ENCODE results near the gene SPECC1. TPM values are rescaled to one million over a fixed set of nuclear protein-coding genes. Genes with fewer than 3 reads are reported as not detected.

Gene SPECC1
- total and polyA plus RNA-seq, 2 of the 13 experiments (the other 11 are each of a cell fraction or from before 2014, with no cell fraction given), result 2.3 to 6.9 TPM

DNA sequence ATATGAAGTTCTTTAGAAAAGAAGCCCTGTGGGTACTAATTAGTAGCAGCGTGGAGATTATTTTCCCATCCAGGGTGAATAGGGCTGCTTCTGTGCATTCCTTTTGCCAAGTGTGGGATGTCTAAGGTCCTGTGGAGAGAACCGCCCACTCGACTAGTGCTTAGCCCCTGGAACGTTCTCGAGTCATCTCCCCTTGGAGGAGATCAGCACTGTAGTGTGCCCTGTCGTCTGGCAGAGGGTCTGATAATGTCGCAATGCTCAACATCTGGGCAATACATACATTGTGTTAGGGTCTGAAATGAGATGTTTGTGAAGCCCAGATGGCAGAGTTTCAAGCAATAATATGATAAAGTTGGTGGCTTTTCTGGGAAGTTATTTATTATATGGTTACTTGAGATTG lies 64.8 kb downstream of the SPECC1 start (continued):
- TF ChIP-seq, protein P1, sequence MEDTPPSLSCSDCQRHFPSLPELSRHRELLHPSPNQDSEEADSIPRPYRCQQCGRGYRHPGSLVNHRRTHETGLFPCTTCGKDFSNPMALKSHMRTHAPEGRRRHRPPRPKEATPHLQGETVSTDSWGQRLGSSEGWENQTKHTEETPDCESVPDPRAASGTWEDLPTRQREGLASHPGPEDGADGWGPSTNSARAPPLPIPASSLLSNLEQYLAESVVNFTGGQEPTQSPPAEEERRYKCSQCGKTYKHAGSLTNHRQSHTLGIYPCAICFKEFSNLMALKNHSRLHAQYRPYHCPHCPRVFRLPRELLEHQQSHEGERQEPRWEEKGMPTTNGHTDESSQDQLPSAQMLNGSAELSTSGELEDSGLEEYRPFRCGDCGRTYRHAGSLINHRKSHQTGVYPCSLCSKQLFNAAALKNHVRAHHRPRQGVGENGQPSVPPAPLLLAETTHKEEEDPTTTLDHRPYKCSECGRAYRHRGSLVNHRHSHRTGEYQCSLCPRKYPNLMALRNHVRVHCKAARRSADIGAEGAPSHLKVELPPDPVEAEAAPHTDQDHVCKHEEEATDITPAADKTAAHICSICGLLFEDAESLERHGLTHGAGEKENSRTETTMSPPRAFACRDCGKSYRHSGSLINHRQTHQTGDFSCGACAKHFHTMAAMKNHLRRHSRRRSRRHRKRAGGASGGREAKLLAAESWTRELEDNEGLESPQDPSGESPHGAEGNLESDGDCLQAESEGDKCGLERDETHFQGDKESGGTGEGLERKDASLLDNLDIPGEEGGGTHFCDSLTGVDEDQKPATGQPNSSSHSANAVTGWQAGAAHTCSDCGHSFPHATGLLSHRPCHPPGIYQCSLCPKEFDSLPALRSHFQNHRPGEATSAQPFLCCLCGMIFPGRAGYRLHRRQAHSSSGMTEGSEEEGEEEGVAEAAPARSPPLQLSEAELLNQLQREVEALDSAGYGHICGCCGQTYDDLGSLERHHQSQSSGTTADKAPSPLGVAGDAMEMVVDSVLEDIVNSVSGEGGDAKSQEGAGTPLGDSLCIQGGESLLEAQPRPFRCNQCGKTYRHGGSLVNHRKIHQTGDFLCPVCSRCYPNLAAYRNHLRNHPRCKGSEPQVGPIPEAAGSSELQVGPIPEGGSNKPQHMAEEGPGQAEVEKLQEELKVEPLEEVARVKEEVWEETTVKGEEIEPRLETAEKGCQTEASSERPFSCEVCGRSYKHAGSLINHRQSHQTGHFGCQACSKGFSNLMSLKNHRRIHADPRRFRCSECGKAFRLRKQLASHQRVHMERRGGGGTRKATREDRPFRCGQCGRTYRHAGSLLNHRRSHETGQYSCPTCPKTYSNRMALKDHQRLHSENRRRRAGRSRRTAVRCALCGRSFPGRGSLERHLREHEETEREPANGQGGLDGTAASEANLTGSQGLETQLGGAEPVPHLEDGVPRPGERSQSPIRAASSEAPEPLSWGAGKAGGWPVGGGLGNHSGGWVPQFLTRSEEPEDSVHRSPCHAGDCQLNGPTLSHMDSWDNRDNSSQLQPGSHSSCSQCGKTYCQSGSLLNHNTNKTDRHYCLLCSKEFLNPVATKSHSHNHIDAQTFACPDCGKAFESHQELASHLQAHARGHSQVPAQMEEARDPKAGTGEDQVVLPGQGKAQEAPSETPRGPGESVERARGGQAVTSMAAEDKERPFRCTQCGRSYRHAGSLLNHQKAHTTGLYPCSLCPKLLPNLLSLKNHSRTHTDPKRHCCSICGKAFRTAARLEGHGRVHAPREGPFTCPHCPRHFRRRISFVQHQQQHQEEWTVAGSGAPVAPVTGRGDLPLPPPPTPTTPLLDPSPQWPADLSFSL (CRISPR knock-in tag; IDR thresholded peaks at IDR 0.05), result no peak
- TF ChIP-seq ZNF510 (CRISPR knock-in tag; IDR thresholded peaks at IDR 0.05; ENCODE audit: low read depth) (no peak), ZNF720 (CRISPR knock-in tag; IDR thresholded peaks at IDR 0.05) (no peak), ZNF747 (CRISPR knock-in tag; IDR thresholded peaks at IDR 0.05; ENCODE audit: borderline replicate concordance) (no peak), XBP1 (CRISPR knock-in tag; IDR thresholded peaks at IDR 0.05) (no peak), NCOR1 (IDR thresholded peaks at IDR 0.05; ENCODE audit: borderline replicate concordance, low read length) (no peak), SMAD3 (CRISPR knock-in tag; IDR thresholded peaks at IDR 0.05) (no peak), JUNB (CRISPR knock-in tag; IDR thresholded peaks at IDR 0.05; ENCODE audit: borderline replicate concordance) (no peak)
- TF ChIP-seq, protein P2, sequence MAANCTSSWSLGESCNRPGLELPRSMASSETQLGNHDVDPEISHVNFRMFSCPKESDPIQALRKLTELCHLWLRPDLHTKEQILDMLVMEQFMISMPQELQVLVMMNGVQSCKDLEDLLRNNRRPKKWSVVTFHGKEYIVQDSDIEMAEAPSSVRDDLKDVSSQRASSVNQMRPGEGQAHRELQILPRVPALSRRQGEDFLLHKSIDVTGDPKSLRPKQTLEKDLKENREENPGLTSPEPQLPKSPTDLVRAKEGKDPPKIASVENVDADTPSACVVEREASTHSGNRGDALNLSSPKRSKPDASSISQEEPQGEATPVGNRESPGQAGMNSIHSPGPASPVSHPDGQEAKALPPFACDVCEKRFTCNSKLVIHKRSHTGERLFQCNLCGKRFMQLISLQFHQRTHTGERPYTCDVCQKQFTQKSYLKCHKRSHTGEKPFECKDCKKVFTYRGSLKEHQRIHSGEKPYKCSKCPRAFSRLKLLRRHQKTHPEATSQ (CRISPR knock-in tag; IDR thresholded peaks at IDR 0.05; ENCODE audit: borderline replicate concordance), result no peak
- TF ChIP-seq, protein P3, sequence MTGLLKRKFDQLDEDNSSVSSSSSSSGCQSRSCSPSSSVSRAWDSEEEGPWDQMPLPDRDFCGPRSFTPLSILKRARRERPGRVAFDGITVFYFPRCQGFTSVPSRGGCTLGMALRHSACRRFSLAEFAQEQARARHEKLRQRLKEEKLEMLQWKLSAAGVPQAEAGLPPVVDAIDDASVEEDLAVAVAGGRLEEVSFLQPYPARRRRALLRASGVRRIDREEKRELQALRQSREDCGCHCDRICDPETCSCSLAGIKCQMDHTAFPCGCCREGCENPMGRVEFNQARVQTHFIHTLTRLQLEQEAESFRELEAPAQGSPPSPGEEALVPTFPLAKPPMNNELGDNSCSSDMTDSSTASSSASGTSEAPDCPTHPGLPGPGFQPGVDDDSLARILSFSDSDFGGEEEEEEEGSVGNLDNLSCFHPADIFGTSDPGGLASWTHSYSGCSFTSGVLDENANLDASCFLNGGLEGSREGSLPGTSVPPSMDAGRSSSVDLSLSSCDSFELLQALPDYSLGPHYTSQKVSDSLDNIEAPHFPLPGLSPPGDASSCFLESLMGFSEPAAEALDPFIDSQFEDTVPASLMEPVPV (CRISPR knock-in tag; IDR thresholded peaks at IDR 0.05), result no peak
- TF ChIP-seq, protein P4, sequence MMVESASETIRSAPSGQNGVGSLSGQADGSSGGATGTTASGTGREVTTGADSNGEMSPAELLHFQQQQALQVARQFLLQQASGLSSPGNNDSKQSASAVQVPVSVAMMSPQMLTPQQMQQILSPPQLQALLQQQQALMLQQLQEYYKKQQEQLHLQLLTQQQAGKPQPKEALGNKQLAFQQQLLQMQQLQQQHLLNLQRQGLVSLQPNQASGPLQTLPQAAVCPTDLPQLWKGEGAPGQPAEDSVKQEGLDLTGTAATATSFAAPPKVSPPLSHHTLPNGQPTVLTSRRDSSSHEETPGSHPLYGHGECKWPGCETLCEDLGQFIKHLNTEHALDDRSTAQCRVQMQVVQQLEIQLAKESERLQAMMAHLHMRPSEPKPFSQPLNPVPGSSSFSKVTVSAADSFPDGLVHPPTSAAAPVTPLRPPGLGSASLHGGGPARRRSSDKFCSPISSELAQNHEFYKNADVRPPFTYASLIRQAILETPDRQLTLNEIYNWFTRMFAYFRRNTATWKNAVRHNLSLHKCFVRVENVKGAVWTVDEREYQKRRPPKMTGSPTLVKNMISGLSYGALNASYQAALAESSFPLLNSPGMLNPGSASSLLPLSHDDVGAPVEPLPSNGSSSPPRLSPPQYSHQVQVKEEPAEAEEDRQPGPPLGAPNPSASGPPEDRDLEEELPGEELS (CRISPR knock-in tag; IDR thresholded peaks at IDR 0.05), result no peak
- TF ChIP-seq, protein P5, sequence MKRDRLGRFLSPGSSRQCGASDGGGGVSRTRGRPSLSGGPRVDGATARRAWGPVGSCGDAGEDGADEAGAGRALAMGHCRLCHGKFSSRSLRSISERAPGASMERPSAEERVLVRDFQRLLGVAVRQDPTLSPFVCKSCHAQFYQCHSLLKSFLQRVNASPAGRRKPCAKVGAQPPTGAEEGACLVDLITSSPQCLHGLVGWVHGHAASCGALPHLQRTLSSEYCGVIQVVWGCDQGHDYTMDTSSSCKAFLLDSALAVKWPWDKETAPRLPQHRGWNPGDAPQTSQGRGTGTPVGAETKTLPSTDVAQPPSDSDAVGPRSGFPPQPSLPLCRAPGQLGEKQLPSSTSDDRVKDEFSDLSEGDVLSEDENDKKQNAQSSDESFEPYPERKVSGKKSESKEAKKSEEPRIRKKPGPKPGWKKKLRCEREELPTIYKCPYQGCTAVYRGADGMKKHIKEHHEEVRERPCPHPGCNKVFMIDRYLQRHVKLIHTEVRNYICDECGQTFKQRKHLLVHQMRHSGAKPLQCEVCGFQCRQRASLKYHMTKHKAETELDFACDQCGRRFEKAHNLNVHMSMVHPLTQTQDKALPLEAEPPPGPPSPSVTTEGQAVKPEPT (CRISPR knock-in tag; IDR thresholded peaks at IDR 0.05; ENCODE audit: low read depth), result no peak
